GM18505 (cell line): ENCODE measurements around the gene KIF6.

Experiments used
- ATAC-seq: cut with Tn5 transposase; IDR thresholded peaks from one replicate; pipeline ENCODE4 v1.9.1; 2021; ENCODE audit not compliant: unreplicated experiment
- POLR2A ChIP-seq: IDR thresholded peaks from 4 replicates; pipeline ENCODE4 v1.6.1; 2011; ENCODE audit warnings: borderline replicate concordance; ENCODE audit not compliant: insufficient read depth, insufficient read length; ENCODE audit errors: extremely low read depth

Gene KIF6

GRCh38 chr6:39576556-39577303, 148.5 kb downstream of the KIF6 start:
- no peak for ATAC-seq
- no peak for TF ChIP-seq POLR2A

GRCh38 chr6:39574991-39575390, 150.2 kb downstream of the KIF6 start:
- ATAC-seq, result no peak
- TF ChIP-seq POLR2A, result no peak

- no peak for TF ChIP-seq POLR2A
- ATAC-seq, result no peak
Measured at GRCh38 chr6:39573541-39573940, 151.7 kb downstream of the KIF6 start.

GRCh38 chr6:39572661-39573340, 152.4 kb downstream of the KIF6 start:
- TF ChIP-seq POLR2A, result no peak
- no peak for ATAC-seq

GRCh38 chr6:39568896-39569295, 156.3 kb downstream of the KIF6 start:
- TF ChIP-seq POLR2A, result no peak
- no peak for ATAC-seq

- no peak for ATAC-seq
- TF ChIP-seq POLR2A, result no peak
Measured at GRCh38 chr6:39567091-39567490, 158.1 kb downstream of the KIF6 start.

GRCh38 chr6:39566456-39566855, 158.8 kb downstream of the KIF6 start:
- no peak for TF ChIP-seq POLR2A
- no peak for ATAC-seq

- TF ChIP-seq POLR2A, result no peak
- ATAC-seq, result no peak
Measured at GRCh38 chr6:39565956-39566355, 159.3 kb downstream of the KIF6 start.

- no peak for TF ChIP-seq POLR2A
- no peak for ATAC-seq
Measured at GRCh38 chr6:39563566-39564311, 161.5 kb downstream of the KIF6 start.

- no peak for TF ChIP-seq POLR2A
- ATAC-seq, result no peak
Measured at GRCh38 chr6:39561536-39562266, 163.5 kb downstream of the KIF6 start.

- ATAC-seq, result no peak
- no peak for TF ChIP-seq POLR2A
Measured at GRCh38 chr6:39560915-39561314, 164.3 kb downstream of the KIF6 start.

GRCh38 chr6:39558591-39559190, 166.5 kb downstream of the KIF6 start:
- no peak for TF ChIP-seq POLR2A

GRCh38 chr6:39558079-39558478, 167.1 kb downstream of the KIF6 start:
- ATAC-seq, result no peak
- TF ChIP-seq POLR2A, result no peak

More at GRCh38 chr6:39558591-39559190, 166.5 kb downstream of the KIF6 start:
- no peak for ATAC-seq
